Measurements from ENCODE around the gene SCGB1A1.
"Not testable (repeated sequence)": the region's sequence is repeated elsewhere in the genome, so short reads cannot be mapped to it uniquely, and the experiment has no call there.

The SCGB1A1 gene, protein sequence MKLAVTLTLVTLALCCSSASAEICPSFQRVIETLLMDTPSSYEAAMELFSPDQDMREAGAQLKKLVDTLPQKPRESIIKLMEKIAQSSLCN

GRCh38 chr11:62418733-62419132 is at the start of gene SCGB1A1:
SCGB1A1 (plus strand) TSS chr11:62419033; CDS start chr11:62419096, 63 bp downstream.
- no peaks in the 10 kb centered on the region for H3K9me3 Mint-ChIP-seq
- peaks cover 4% of the 10 kb centered on the region for H3K4me1 Mint-ChIP-seq (ENCODE audit: low read depth)
- H3K4me3 Mint-ChIP-seq: no peak within 1 kb of the TSS
- no peak within 1 kb of the TSS for H3K27ac Mint-ChIP-seq
- H3K27me3 Mint-ChIP-seq (ENCODE audit: low read depth): peaks cover 6% of the 10 kb centered on the region
- H3K36me3 Mint-ChIP-seq (ENCODE audit: low read depth): no peaks in the 10 kb centered on the region

GRCh38 chr11:62370743-62371440 is 47.9 kb upstream of the SCGB1A1 start:
- H3K4me1 Mint-ChIP-seq (ENCODE audit: low read depth): peaks cover 18% of the 10 kb centered on the region
- peak overlapping the region; percentile 89 for H3K27ac Mint-ChIP-seq
- no peaks in the 10 kb centered on the region for H3K36me3 Mint-ChIP-seq (ENCODE audit: low read depth)

DNA sequence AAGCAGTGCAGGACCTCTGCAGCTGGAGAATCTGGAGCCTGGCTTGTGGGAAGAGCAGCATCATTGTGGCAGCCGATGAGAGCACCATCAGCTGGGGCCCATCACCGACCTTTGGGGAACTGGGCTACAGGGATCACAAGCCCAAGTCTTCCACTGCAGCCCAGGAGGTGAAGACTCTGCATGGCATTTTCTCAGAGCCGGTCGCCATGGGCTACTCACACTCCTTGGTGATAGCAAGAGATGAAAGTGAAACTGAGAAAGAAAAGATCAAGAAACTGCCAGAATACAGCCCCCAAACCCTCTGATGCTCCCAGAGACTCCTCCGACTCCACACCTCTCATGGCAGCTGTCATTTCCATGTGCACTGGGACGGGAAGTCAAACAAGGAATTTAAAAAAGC is 46.0 kb upstream of the SCGB1A1 start:
- H3K27ac Mint-ChIP-seq: no peak overlapping the region
- no peaks in the 10 kb centered on the region for H3K9me3 Mint-ChIP-seq
- H3K27me3 Mint-ChIP-seq (ENCODE audit: low read depth): no peaks in the 10 kb centered on the region
- no peaks in the 10 kb centered on the region for H3K36me3 Mint-ChIP-seq (ENCODE audit: low read depth)
- peaks cover 18% of the 10 kb centered on the region for H3K4me1 Mint-ChIP-seq (ENCODE audit: low read depth)
- no peak overlapping the region for H3K4me3 Mint-ChIP-seq

More at GRCh38 chr11:62370743-62371440, 47.9 kb upstream of the SCGB1A1 start:
- H3K27me3 Mint-ChIP-seq (ENCODE audit: low read depth): no peaks in the 10 kb centered on the region
- H3K9me3 Mint-ChIP-seq: no peaks in the 10 kb centered on the region
- H3K4me3 Mint-ChIP-seq: peak overlapping the region; percentile 77

DNA sequence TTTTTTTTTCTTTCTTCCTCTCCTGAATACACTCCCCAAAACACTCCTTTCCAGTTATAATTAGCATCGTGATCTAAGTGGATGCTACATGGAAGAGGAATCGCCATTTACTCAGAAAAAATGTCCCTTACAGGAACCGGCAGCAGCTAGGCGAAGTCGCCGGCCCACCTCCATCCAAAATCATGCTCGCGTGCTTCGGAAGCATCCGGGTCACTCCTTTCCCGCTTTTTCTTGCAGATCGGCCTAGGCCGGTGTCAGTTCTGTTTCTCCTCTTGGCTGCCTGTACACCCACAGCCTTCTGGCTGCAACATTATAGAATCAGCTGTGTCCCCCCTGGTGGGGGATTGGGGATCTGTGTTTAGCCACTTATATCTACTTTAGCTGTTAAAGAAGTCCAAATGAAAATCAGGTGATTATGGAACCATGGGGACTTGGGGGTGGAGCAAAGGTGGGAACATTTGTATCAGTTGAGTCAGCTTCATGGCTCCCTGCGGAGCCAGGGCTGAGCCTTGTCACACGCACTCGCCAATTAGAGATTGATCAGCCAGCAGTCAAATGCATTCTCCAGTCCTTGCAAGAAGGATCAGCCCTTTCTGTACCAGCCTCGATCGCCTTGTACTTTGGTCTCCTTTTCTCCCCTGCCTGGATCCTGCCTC is 45.2 kb upstream of the SCGB1A1 start:
- no peaks in the 10 kb centered on the region for H3K9me3 Mint-ChIP-seq
- H3K4me3 Mint-ChIP-seq: no peak overlapping the region

GRCh38 chr11:62374801-62375200 is 44.0 kb upstream of the SCGB1A1 start:
- H3K9me3 Mint-ChIP-seq: no peaks in the 10 kb centered on the region
- H3K27ac Mint-ChIP-seq: no peak overlapping the region
- H3K4me3 Mint-ChIP-seq: no peak overlapping the region
- H3K36me3 Mint-ChIP-seq (ENCODE audit: low read depth): no peaks in the 10 kb centered on the region
- H3K27me3 Mint-ChIP-seq (ENCODE audit: low read depth): peaks cover 15% of the 10 kb centered on the region
- H3K4me1 Mint-ChIP-seq (ENCODE audit: low read depth): peaks cover 17% of the 10 kb centered on the region

More for the DNA sequence above, 45.2 kb upstream of the SCGB1A1 start:
- H3K27me3 Mint-ChIP-seq (ENCODE audit: low read depth): peaks cover 4% of the 10 kb centered on the region
- H3K36me3 Mint-ChIP-seq (ENCODE audit: low read depth): no peaks in the 10 kb centered on the region
- peaks cover 15% of the 10 kb centered on the region for H3K4me1 Mint-ChIP-seq (ENCODE audit: low read depth)
- H3K27ac Mint-ChIP-seq: no peak overlapping the region

DNA sequence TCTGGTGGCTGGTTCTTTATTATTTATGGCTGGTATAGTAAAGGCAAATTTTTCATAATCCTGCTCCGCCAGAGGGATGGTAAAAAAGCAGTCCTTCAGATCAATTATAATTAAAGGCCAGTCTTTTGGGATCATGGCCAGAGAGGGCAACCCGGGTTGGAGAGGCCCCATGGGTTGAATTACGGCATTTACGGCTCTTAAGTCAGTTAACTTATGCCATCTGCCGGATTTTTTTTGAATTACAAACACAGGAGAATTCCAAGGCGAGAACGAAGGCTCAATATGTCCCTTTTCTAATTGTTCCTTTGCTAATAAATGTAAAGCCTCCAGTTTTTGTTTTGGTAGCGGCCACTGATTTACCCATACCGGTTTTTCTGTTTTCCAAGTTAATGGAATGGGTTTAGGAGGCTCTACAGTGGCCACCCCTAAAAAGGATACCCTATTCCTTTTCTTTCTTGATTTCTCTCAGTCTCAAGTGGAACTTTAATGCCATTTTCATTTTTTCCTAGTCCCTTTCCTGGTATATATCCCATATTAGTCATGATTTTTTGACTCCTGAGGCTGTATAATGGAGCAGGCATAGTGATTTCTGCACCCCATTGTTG is 40.3 kb upstream of the SCGB1A1 start:
- H3K4me1 Mint-ChIP-seq (ENCODE audit: low read depth); H3K36me3 Mint-ChIP-seq (ENCODE audit: low read depth); H3K9me3 Mint-ChIP-seq; H3K27ac Mint-ChIP-seq; H3K4me3 Mint-ChIP-seq: not testable (repeated sequence)
- peaks cover 24% of the 10 kb centered on the region for H3K27me3 Mint-ChIP-seq (ENCODE audit: low read depth)

DNA sequence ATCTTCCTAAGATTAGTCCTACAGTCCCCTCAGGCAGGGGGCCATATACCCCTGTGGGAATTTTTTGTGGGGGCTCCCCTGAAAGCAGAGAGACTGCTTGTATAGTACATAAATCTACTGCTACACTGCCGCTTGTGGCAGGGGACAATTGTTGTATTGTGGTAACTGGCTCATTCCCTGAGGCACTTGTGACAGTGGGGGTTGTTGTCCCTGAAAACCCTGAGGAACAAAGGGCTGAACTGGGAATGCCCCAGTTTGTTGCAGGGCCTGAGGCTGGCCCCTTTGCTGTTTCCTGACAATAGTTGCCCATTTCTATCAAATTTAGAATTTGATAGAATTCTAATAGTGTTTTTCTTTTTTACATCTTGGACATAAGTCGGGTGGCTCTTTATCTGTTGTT is 39.2 kb upstream of the SCGB1A1 start:
- H3K4me1 Mint-ChIP-seq (ENCODE audit: low read depth); H3K27ac Mint-ChIP-seq; H3K4me3 Mint-ChIP-seq; H3K36me3 Mint-ChIP-seq (ENCODE audit: low read depth); H3K9me3 Mint-ChIP-seq: not testable (repeated sequence)
- peaks cover 24% of the 10 kb centered on the region for H3K27me3 Mint-ChIP-seq (ENCODE audit: low read depth)

GRCh38 chr11:62380821-62381245 is 38.0 kb upstream of the SCGB1A1 start:
- not testable (repeated sequence) for H3K4me3 Mint-ChIP-seq; H3K4me1 Mint-ChIP-seq (ENCODE audit: low read depth); H3K36me3 Mint-ChIP-seq (ENCODE audit: low read depth); H3K9me3 Mint-ChIP-seq; H3K27ac Mint-ChIP-seq
- peaks cover 24% of the 10 kb centered on the region for H3K27me3 Mint-ChIP-seq (ENCODE audit: low read depth)

DNA sequence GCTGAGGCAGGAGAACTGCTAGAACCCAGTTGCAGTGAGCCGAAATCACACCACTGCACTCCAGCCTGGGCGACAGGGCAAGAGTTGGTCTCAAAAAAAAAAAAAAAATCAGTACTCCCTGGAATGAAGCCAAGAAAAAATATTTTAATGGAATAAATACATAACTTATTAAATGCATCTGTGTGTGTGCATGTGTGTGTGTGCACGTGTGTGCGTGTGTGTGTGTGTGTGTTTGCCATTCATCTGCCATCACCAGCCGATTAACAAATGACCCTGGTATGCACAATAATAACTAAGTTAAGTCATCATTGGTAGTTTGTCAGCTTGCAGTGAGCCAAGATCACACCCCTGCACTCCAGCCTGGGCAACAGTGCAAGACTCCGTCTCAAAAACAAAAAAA is 35.0 kb upstream of the SCGB1A1 start:
- no peaks in the 10 kb centered on the region for H3K9me3 Mint-ChIP-seq
- H3K27ac Mint-ChIP-seq: no peak overlapping the region
- H3K27me3 Mint-ChIP-seq (ENCODE audit: low read depth): peaks cover 18% of the 10 kb centered on the region

DNA sequence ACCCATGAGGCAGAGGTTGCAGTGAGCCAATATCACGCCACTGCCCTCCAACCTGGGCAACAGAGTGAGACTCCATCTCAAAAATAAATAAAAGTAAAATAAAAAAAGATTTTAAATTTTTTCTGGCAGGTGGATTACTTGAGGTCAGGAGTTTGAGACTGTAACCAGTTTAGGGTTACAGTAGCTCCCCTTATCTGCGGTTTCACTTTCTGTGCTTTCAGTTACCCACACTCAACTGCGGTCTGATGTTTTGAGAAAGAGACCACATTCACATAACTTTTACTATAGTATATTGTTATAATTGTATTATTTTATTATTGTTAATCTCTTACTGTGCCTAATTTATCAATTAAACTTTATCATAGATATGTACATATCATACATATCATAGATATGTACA is 32.8 kb upstream of the SCGB1A1 start:
- not testable (repeated sequence) for H3K27me3 Mint-ChIP-seq (ENCODE audit: low read depth); H3K36me3 Mint-ChIP-seq (ENCODE audit: low read depth); H3K4me3 Mint-ChIP-seq; H3K27ac Mint-ChIP-seq; H3K9me3 Mint-ChIP-seq; H3K4me1 Mint-ChIP-seq (ENCODE audit: low read depth)

More for the DNA sequence above, 35.0 kb upstream of the SCGB1A1 start:
- H3K36me3 Mint-ChIP-seq (ENCODE audit: low read depth): no peaks in the 10 kb centered on the region
- peaks cover 9% of the 10 kb centered on the region for H3K4me1 Mint-ChIP-seq (ENCODE audit: low read depth)
- H3K4me3 Mint-ChIP-seq: no peak overlapping the region

DNA sequence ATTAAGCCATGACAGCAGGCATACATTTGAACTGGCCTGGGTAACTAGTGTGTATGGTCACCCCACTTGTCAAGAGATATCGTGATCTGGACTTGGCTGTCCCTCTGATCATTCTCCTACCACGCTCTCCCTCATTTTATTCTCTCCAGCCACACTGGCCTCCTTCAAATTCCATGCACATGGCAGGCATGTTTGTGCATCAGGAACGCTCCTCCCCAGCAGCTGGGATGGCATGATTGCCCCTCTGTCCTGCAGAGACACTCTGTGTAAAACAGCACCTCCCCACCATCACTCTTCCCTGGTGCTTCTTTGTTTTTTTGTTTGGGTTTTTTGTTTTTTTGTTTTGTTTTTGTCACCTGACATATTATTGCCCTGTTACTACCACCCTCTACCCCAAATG is 31.5 kb upstream of the SCGB1A1 start:
- no peak overlapping the region for H3K27ac Mint-ChIP-seq
- no peaks in the 10 kb centered on the region for H3K27me3 Mint-ChIP-seq (ENCODE audit: low read depth)

DNA sequence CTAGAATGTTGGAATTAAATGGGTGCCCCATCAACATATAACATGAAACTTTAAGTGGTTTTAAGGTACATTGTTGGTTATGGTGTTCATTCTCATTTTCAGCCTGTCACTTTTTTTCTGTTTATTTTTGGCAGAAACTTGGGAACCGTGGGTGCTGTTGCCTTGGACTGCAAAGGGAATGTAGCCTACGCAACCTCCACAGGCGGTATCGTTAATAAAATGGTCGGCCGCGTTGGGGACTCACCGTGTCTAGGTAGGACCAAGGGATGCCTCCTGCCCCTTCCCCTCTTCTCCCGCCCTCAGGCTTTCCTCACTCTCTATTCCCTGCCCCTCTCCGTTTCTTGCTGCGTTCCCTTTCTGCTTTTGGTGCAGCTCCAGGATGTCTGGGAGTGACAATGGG is 29.8 kb upstream of the SCGB1A1 start:
- no peak overlapping the region for H3K4me3 Mint-ChIP-seq
- no peak overlapping the region for H3K27ac Mint-ChIP-seq
- H3K4me1 Mint-ChIP-seq (ENCODE audit: low read depth): peaks cover 3% of the 10 kb centered on the region
- no peaks in the 10 kb centered on the region for H3K36me3 Mint-ChIP-seq (ENCODE audit: low read depth)
- no peaks in the 10 kb centered on the region for H3K27me3 Mint-ChIP-seq (ENCODE audit: low read depth)
- no peaks in the 10 kb centered on the region for H3K9me3 Mint-ChIP-seq

More for the DNA sequence above, 31.5 kb upstream of the SCGB1A1 start:
- no peaks in the 10 kb centered on the region for H3K36me3 Mint-ChIP-seq (ENCODE audit: low read depth)
- H3K9me3 Mint-ChIP-seq: no peaks in the 10 kb centered on the region
- H3K4me3 Mint-ChIP-seq: no peak overlapping the region
- H3K4me1 Mint-ChIP-seq (ENCODE audit: low read depth): peaks cover 3% of the 10 kb centered on the region

- Mint-ChIP-seq H3K4me1 (ENCODE audit: low read depth) (peaks cover 9% of the 10 kb centered on the region), H3K27ac (no peak overlapping the region), H3K9me3 (no peaks in the 10 kb centered on the region), H3K27me3 (ENCODE audit: low read depth) (no peaks in the 10 kb centered on the region), H3K4me3 (no peak overlapping the region), H3K36me3 (ENCODE audit: low read depth) (no peaks in the 10 kb centered on the region)
Measured at GRCh38 chr11:62390237-62390636, 28.6 kb upstream of the SCGB1A1 start.

- Mint-ChIP-seq H3K36me3 (ENCODE audit: low read depth) (no peaks in the 10 kb centered on the region), H3K4me1 (ENCODE audit: low read depth) (peaks cover 11% of the 10 kb centered on the region), H3K4me3 (no peak overlapping the region), H3K9me3 (no peaks in the 10 kb centered on the region), H3K27ac (no peak overlapping the region), H3K27me3 (ENCODE audit: low read depth) (no peaks in the 10 kb centered on the region)
Measured at GRCh38 chr11:62390722-62391121, 28.1 kb upstream of the SCGB1A1 start.

Measured in T-helper 1 cell treated with Interleukin-12 subunit alpha and Interleukin-12 subunit beta and Interleukin-4 antibody, amounts not matched to agents 30 μg/mL and 1 μg/mL, for 36 hours (primary cell).